Bronchus fibroblast of lung (primary cell): ENCODE measurements around the gene HLCS. TPM values are rescaled to one million over a fixed set of nuclear protein-coding genes. Genes with fewer than 3 reads are reported as not detected.

Source experiments
- total RNA-seq: library from RNA; depleted of rRNA; stranded (reverse); fragments of >200 nt; gene quantifications from 2 replicates; pipeline ENCODE4 v1.2.3, GENCODE V29; 2015

Gene HLCS
- 18.4 and 22.2 TPM in 2 replicates for total RNA-seq

GRCh38 chr21:36966066-36966820, at the start of gene HLCS:
TSS of gene HLCS (minus strand) at chr21:36966669. CDS start at chr21:36966638, 31 bp downstream.

GRCh38 chr21:37006486-37007291, 40.2 kb upstream of the HLCS start, which contains the start of gene RIPPLY3:
TSS of gene RIPPLY3 (plus strand) at chr21:37006702. CDS start at chr21:37006773, 71 bp downstream.

Other genes starting within 250 kb of the HLCS start
- gene RIPPLY3, start 40.0 kb upstream of the HLCS start, total RNA-seq: not detected in 2 replicates
- gene PIGP, start 106.4 kb upstream of the HLCS start, total RNA-seq: 10.1 and 14.7 TPM in 2 replicates
- gene TTC3, start 106.6 kb upstream of the HLCS start, total RNA-seq: 101 and 107 TPM in 2 replicates